HEK293T (cell line): ENCODE measurements around the gene ATP1A4.

Source experiments
- ARNT ChIP-seq: fragments of 450-650 bp; IDR thresholded peaks from 2 replicates; pipeline ENCODE4 v1.6.1; 2017; ENCODE audit warnings: mild to moderate bottlenecking
- BHLHE40 ChIP-seq: fragments of 450-650 bp; IDR thresholded peaks from 2 replicates; pipeline ENCODE4 v1.6.1; 2016; ENCODE audit warnings: mild to moderate bottlenecking, moderate library complexity, borderline replicate concordance
- ELF4 ChIP-seq: fragments of 450-650 bp; IDR thresholded peaks from 2 replicates; pipeline ENCODE4 v1.6.1; 2017; ENCODE audit warnings: antibody characterized with exemption
- FOXK2 ChIP-seq: fragments of 450-650 bp; IDR thresholded peaks from 2 replicates; pipeline ENCODE4 v1.6.1; 2016; ENCODE audit warnings: mild to moderate bottlenecking
- FOXM1 ChIP-seq: fragments of 450-650 bp; IDR thresholded peaks from 2 replicates; pipeline ENCODE4 v1.6.1; 2017; ENCODE audit warnings: mild to moderate bottlenecking, borderline replicate concordance
- LEF1 ChIP-seq: fragments of 450-650 bp; IDR thresholded peaks from 2 replicates; pipeline ENCODE4 v1.6.1; 2017; ENCODE audit warnings: mild to moderate bottlenecking, borderline replicate concordance
- SP1 ChIP-seq: fragments of 450-650 bp; IDR thresholded peaks from 2 replicates; pipeline ENCODE4 v1.6.1; 2017
- SUZ12 ChIP-seq: fragments of 450-650 bp; IDR thresholded peaks from 2 replicates; pipeline ENCODE4 v1.6.1; 2016; ENCODE audit warnings: mild to moderate bottlenecking
- TARDBP ChIP-seq: fragments of 450-650 bp; IDR thresholded peaks from 2 replicates; pipeline ENCODE4 v1.6.1; 2016
- TF ChIP-seq, protein P1 (sequence below): fragments of 450-650 bp; IDR thresholded peaks from 2 replicates; pipeline ENCODE4 v1.6.1; 2016

DNA sequence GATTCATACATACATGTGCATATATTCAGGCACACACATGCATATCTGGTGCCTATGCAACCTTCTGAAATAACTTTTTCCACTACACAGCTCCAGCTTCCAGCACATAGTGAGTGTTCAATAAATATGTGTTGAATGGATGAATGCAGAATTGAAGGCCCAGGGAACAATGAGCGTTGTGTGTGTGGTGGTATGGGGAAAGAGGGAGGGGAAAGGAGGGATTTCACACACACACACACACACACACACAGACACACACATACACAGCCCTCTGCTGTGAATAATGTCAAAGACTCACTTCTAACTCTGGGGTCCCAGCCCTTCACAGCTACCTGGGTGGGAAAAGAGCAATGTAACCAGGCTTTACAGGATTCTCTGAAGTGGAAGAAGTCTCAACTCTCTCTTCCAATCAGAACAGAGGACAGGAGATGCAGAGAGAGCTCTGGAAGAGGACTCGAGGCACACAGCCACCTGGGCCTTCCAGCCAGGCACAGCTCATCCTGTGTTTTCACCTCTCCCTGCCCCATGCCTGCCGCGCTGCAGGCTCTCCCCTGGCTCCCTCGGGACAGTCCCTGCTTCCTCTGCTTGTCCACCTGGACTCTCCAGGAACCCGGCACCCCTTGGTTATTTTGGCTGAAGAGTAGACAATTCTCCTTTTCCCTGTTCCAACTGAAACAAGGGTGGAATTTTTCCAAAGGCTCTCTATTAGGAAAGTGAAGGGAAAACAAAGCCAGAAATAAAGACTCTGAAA is 47.6 kb upstream of the ATP1A4 start:
- TF ChIP-seq BHLHE40 (no peak), ARNT (no peak), FOXK2 (no peak), SP1 (no peak), LEF1 (no peak), FOXM1 (no peak), SUZ12 (no peak), ELF4 (no peak), TARDBP (no peak)
- TF ChIP-seq, protein P1, sequence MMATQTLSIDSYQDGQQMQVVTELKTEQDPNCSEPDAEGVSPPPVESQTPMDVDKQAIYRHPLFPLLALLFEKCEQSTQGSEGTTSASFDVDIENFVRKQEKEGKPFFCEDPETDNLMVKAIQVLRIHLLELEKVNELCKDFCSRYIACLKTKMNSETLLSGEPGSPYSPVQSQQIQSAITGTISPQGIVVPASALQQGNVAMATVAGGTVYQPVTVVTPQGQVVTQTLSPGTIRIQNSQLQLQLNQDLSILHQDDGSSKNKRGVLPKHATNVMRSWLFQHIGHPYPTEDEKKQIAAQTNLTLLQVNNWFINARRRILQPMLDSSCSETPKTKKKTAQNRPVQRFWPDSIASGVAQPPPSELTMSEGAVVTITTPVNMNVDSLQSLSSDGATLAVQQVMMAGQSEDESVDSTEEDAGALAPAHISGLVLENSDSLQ: no peak
